A549 (cell line): ENCODE data around the gene PRSS21. TPM values are rescaled to one million over a fixed set of nuclear protein-coding genes. Genes with fewer than 3 reads are reported as not detected.
A peak's percentile ranks its signal among the peaks of the same experiment; 100 is the strongest.

ENCODE experiments used
- ATAC-seq, 2 experiments: fragments of 200-7000 bp in 1 of 2; fragments of >200 bp in 1 of 2; cut with Nextera tagmentation in 1 of 2; cut with Tn5 transposase in 1 of 2; 3 replicates each; pipeline versions ENCODE4 v1.8.0 to v1.9.1; 2018 to 2020; ENCODE audit warnings: mild to moderate bottlenecking in 1 of 2, moderate library complexity in 1 of 2
- CTCF ChIA-PET: fragments of 300-600 bp; sonication (Branson Sonifier 250); formaldehyde crosslinking; extraction: SDS; loops from one replicate; lab custom pipeline; 2021; ENCODE audit warnings: antibody characterized with exemption, inconsistent platforms; lab: Yijun Ruan, JAX
- POLR2A ChIA-PET: fragments of 350-600 bp; formaldehyde crosslinking; extraction: SDS; loops from one replicate; lab custom pipeline; 2021; ENCODE audit warnings: antibody characterized with exemption, inconsistent platforms; lab: Yijun Ruan, JAX
- DNase-seq, 2 experiments: peaks; one replicate each; pipeline versions ENCODE4 v3.0.0 to v3.0.0-alpha.2; 2011 to 2016; ENCODE audit warnings: low read depth in 1 of 2, low spot score in 1 of 2
- FAIRE-seq: peaks from 2 replicates; lab custom pipeline; 2011; peaks lifted over from hg19 to GRCh38; lab: Jason Lieb, UNC
- H3K27ac ChIP-seq, 2 experiments: fragments of >200 bp; sonication (Bioruptor Twin); formaldehyde crosslinking; 3 replicates each; pipeline ENCODE4 v1.5.1; 2016 to 2017
- H3K4me1 ChIP-seq: fragments of >200 bp; sonication (Bioruptor Twin); formaldehyde crosslinking; 3 replicates; pipeline ENCODE4 v1.6.1; 2016
- H3K4me2 ChIP-seq: fragments of >200 bp; sonication (Bioruptor Twin); formaldehyde crosslinking; 3 replicates; pipeline ENCODE4 v1.6.1; 2016
- H3K4me3 ChIP-seq: fragments of >200 bp; sonication (Bioruptor Twin); formaldehyde crosslinking; 3 replicates; pipeline ENCODE4 v1.5.1; 2016
- H3K9me3 ChIP-seq: fragments of >200 bp; sonication (Bioruptor Twin); formaldehyde crosslinking; 3 replicates; pipeline ENCODE4 v1.6.1; 2016
- CBX2 ChIP-seq: fragments of 200-600 bp; sonication (generic); IDR thresholded peaks from 2 replicates; pipeline ENCODE4 v1.6.1; 2016; ENCODE audit warnings: low read depth, mild to moderate bottlenecking, borderline replicate concordance
- CBX8 ChIP-seq: fragments of 200-600 bp; sonication (generic); IDR thresholded peaks from 2 replicates; pipeline ENCODE4 v1.6.1; 2016
- CEBPB ChIP-seq, 2 experiments: fragments of >200 bp in 1 of 2; sonication (Bioruptor Twin) in 1 of 2; formaldehyde crosslinking in 1 of 2; IDR thresholded peaks; 2 replicates each; pipeline ENCODE4 v1.6.1; 2012 to 2016
- CHD2 ChIP-seq: fragments of 150-350 bp; IDR thresholded peaks from 2 replicates; pipeline ENCODE4 v1.6.1; 2014; ENCODE audit warnings: low read length; ENCODE audit not compliant: partially characterized antibody
- EP300 ChIP-seq, 2 experiments: fragments of >200 bp; sonication (Bioruptor Twin); formaldehyde crosslinking; IDR thresholded peaks; 2 replicates in 1 of 2; 3 replicates in 1 of 2; pipeline ENCODE4 v1.6.1; 2016 to 2017
- ESRRA ChIP-seq: fragments of 150-350 bp; IDR thresholded peaks from 2 replicates; pipeline ENCODE4 v1.6.1; 2014; ENCODE audit warnings: mild to moderate bottlenecking, low read length, borderline replicate concordance
- FOSL2 ChIP-seq, 2 experiments: fragments of 450-650 bp in 1 of 2; fragments of >200 bp in 1 of 2; sonication (Bioruptor Twin) in 1 of 2; formaldehyde crosslinking; IDR thresholded peaks; 2 replicates each; pipeline versions ENCODE4 v1.5.0 to v1.6.1; 2016 to 2020; ENCODE audit warnings: mild to moderate bottlenecking in 1 of 2, moderate library complexity in 1 of 2
- GATA3 ChIP-seq: IDR thresholded peaks from 2 replicates; pipeline ENCODE4 v1.6.1; 2012; ENCODE audit warnings: borderline replicate concordance
- HDAC2 ChIP-seq: fragments of 200-600 bp; sonication (generic); IDR thresholded peaks from 2 replicates; pipeline ENCODE4 v1.6.1; 2016
- HEYL ChIP-seq: fragments of 250-450 bp; sonication (Bioruptor Pico); IDR thresholded peaks from 2 replicates; pipeline ENCODE4 v1.8.0; 2021; ENCODE audit warnings: mild to moderate bottlenecking, moderate library complexity
- HOXB5 ChIP-seq: fragments of 250-450 bp; sonication (Bioruptor Pico); IDR thresholded peaks from 2 replicates; pipeline ENCODE4 v1.5.0; 2020; ENCODE audit warnings: mild to moderate bottlenecking, moderate library complexity
- JUN ChIP-seq, 2 experiments: fragments of >200 bp; sonication (Bioruptor Twin); formaldehyde crosslinking; IDR thresholded peaks; 2 replicates in 1 of 2; 3 replicates in 1 of 2; pipeline ENCODE4 v1.6.1; 2016 to 2017
- JUNB ChIP-seq: fragments of >200 bp; sonication (Bioruptor Twin); formaldehyde crosslinking; IDR thresholded peaks from 2 replicates; pipeline ENCODE4 v1.6.1; 2016
- MYC ChIP-seq: IDR thresholded peaks from 2 replicates; pipeline ENCODE4 v1.6.1; 2012; ENCODE audit warnings: mild to moderate bottlenecking, inconsistent platforms, low read length, improper control_type of control experiment, borderline replicate concordance
- PHF8 ChIP-seq: fragments of 200-600 bp; sonication (generic); IDR thresholded peaks from 2 replicates; pipeline ENCODE4 v1.6.1; 2016; ENCODE audit warnings: low read depth, mild to moderate bottlenecking, antibody characterized with exemption, moderate library complexity, borderline replicate concordance
- POLR2AphosphoS2 ChIP-seq: conservative IDR thresholded peaks from 2 replicates; pipeline ENCODE4 v1.6.1; 2012; ENCODE audit warnings: low read length, improper control_type of control experiment, inconsistent platforms
- RAD21 ChIP-seq, 2 experiments: fragments of >200 bp in 1 of 2; sonication (Bioruptor Twin) in 1 of 2; formaldehyde crosslinking in 1 of 2; IDR thresholded peaks in 1 of 2; conservative IDR thresholded peaks in 1 of 2; 2 replicates in 1 of 2; 3 replicates in 1 of 2; pipeline ENCODE4 v1.6.1; 2012 to 2018; ENCODE audit warnings: inconsistent platforms in 1 of 2
- RNF2 ChIP-seq: fragments of 200-600 bp; sonication (generic); IDR thresholded peaks from 2 replicates; pipeline ENCODE4 v1.6.1; 2016; ENCODE audit warnings: low read depth, mild to moderate bottlenecking, antibody characterized with exemption, moderate library complexity, borderline replicate concordance
- SMC3 ChIP-seq: fragments of >200 bp; sonication (Bioruptor Twin); formaldehyde crosslinking; IDR thresholded peaks from 3 replicates; pipeline ENCODE4 v1.6.1; 2018; ENCODE audit warnings: inconsistent platforms
- SREBF2 ChIP-seq: fragments of 450-650 bp; IDR thresholded peaks from 2 replicates; pipeline ENCODE4 v1.6.1; 2014; ENCODE audit warnings: mild to moderate bottlenecking, moderate library complexity
- ZFP36 ChIP-seq: fragments of 450-650 bp; IDR thresholded peaks from 2 replicates; pipeline ENCODE4 v1.6.1; 2014; ENCODE audit warnings: borderline replicate concordance; ENCODE audit not compliant: partially characterized antibody
- WGBS: methylation state at CpG from one replicate; pipeline ENCODE4 v1.1.6; 2017; ENCODE audit errors: missing lambda C conversion rate; 5-methylcytosine and 5-hydroxymethylcytosine counted together
- polyA plus RNA-seq, 4 experiments: library from polyadenylated mRNA; depleted of rRNA in 3 of 4; stranded (reverse); fragments of >200 nt; fragmentation: RNase III in 1 of 4; extraction: RNeasy Plus Mini Kit Qiagen cat#74134 plus additional on column Dnase treatment in 1 of 4; gene quantifications; 2 replicates in 3 of 4; 3 replicates in 1 of 4; pipeline ENCODE4 v1.2.3, GENCODE V29; 2011 to 2017
- TF ChIP-seq, protein P1 (sequence below): fragments of >200 bp; sonication (Bioruptor Twin); formaldehyde crosslinking; IDR thresholded peaks from 3 replicates; pipeline ENCODE4 v1.5.1; 2016
- TF ChIP-seq, protein P2 (sequence below): fragments of >200 bp; sonication (Bioruptor Twin); formaldehyde crosslinking; IDR thresholded peaks from 2 replicates; pipeline ENCODE4 v1.6.1; 2016
- TF ChIP-seq, protein P3 (sequence below): fragments of 150-350 bp; IDR thresholded peaks from 2 replicates; pipeline ENCODE4 v1.6.1; 2014; ENCODE audit warnings: low read depth, mild to moderate bottlenecking, low read length
- TF ChIP-seq, protein P4 (sequence below): IDR thresholded peaks from 2 replicates; pipeline ENCODE4 v1.6.1; 2012
- TF ChIP-seq, protein P5 (sequence below): fragments of >200 bp; sonication (Bioruptor Twin); formaldehyde crosslinking; IDR thresholded peaks from 3 replicates; pipeline ENCODE4 v1.6.1; 2016

Gene PRSS21
- polyA plus RNA-seq, 2 of the 4 experiments (the other 2 are of a cell fraction), result 0.12 to 0.23 TPM

DNA sequence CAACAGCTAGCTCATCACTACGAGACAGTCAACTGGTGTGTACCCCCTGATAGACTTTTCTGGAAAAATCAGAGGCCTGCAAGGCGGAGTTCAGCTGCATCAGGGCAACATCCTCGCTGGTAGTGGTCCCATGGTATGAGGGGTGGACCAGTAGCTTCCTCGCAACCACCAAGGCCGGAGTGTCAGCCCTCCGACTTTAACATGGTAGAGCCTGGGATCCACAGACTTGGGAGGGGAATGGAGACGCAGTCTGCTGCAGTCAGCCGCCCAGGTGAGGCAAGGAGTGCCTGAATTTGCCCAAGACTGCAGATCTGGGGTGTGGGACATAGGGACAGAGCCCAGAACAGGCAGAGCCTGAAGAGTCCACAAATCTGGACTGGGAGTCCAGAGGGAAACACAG lies 26.5 kb downstream of the PRSS21 start:
- TF ChIP-seq RNF2, result no peak
- TF ChIP-seq POLR2AphosphoS2, result no peak
- no peak for TF ChIP-seq RAD21 (conservative IDR thresholded peaks at IDR 0.05 in 1 of 2, IDR thresholded peaks at IDR 0.05 in 1 of 2)
- TF ChIP-seq CHD2, result no peak
- TF ChIP-seq, protein P1, sequence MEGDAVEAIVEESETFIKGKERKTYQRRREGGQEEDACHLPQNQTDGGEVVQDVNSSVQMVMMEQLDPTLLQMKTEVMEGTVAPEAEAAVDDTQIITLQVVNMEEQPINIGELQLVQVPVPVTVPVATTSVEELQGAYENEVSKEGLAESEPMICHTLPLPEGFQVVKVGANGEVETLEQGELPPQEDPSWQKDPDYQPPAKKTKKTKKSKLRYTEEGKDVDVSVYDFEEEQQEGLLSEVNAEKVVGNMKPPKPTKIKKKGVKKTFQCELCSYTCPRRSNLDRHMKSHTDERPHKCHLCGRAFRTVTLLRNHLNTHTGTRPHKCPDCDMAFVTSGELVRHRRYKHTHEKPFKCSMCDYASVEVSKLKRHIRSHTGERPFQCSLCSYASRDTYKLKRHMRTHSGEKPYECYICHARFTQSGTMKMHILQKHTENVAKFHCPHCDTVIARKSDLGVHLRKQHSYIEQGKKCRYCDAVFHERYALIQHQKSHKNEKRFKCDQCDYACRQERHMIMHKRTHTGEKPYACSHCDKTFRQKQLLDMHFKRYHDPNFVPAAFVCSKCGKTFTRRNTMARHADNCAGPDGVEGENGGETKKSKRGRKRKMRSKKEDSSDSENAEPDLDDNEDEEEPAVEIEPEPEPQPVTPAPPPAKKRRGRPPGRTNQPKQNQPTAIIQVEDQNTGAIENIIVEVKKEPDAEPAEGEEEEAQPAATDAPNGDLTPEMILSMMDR, result no peak
- no peak for TF ChIP-seq MYC

DNA sequence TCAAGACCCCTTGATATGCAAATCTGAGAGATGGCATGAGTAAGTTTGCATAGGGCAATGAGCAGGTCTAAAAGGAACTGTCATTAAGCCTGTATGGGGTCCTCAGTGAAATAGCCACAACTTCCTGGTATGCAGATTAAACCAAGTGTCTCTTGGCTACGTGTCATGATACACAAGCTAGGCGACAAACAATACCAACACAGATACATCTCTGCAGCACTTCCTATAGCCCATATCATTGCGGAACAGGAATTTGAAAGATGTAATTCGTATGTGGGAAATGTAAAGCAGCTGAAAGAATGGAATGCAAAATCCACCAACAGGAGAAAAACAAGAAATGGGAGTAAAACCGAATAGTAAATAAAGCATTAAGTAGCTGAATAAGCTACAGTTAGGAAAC lies 28.1 kb downstream of the PRSS21 start:
- peak; percentile 18 for FAIRE-seq
- H3K4me2 ChIP-seq, result no peak overlapping the region
- CTCF ChIA-PET, result interaction anchor here (0.5 to 5.1 kb wide), 7 partner anchors 10 to 82 kb away, joined by 3 to 55 read pairs (median 5); no protein-coding TSS in a partner anchor
- WGBS, result 85% methylated on average over 5 of the region's 5 CpGs
- ATAC-seq, result no peak
- POLR2A ChIA-PET, result no interaction called here
- no peak for TF ChIP-seq CHD2
- TF ChIP-seq, protein P2, sequence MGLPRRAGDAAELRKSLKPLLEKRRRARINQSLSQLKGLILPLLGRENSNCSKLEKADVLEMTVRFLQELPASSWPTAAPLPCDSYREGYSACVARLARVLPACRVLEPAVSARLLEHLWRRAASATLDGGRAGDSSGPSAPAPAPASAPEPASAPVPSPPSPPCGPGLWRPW, result no peak
- TF ChIP-seq CBX8, result no peak
- no peak for TF ChIP-seq HEYL (CRISPR knock-in tag)
- TF ChIP-seq PHF8, result no peak
- no peak for TF ChIP-seq GATA3
- TF ChIP-seq HDAC2, result no peak
- TF ChIP-seq, protein P3, sequence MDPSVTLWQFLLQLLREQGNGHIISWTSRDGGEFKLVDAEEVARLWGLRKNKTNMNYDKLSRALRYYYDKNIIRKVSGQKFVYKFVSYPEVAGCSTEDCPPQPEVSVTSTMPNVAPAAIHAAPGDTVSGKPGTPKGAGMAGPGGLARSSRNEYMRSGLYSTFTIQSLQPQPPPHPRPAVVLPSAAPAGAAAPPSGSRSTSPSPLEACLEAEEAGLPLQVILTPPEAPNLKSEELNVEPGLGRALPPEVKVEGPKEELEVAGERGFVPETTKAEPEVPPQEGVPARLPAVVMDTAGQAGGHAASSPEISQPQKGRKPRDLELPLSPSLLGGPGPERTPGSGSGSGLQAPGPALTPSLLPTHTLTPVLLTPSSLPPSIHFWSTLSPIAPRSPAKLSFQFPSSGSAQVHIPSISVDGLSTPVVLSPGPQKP, result no peak
- TF ChIP-seq SMC3, result no peak
- TF ChIP-seq ZFP36, result no peak
- no peak for TF ChIP-seq SREBF2
- TF ChIP-seq, protein P4, sequence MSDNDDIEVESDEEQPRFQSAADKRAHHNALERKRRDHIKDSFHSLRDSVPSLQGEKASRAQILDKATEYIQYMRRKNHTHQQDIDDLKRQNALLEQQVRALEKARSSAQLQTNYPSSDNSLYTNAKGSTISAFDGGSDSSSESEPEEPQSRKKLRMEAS, result no peak
- TF ChIP-seq, all 56 proteins: peak for 0
- no peaks in the 10 kb centered on the region for H3K9me3 ChIP-seq
- peaks cover 27% of the 10 kb centered on the region for H3K4me1 ChIP-seq
- no peak for DNase-seq
- H3K27ac ChIP-seq, result peak overlapping the region; percentile 78 to 94; a peak in 4 of 6 replicates
- H3K4me3 ChIP-seq, result no peak overlapping the region

More for the DNA sequence above, 26.5 kb downstream of the PRSS21 start:
- FAIRE-seq (no peak), DNase-seq (no peak), ATAC-seq (no peak)
- ChIA-PET CTCF (interaction anchor here (1.3 to 5.1 kb wide), 7 partner anchors 11 to 83 kb away, joined by 3 to 55 read pairs (median 7); no protein-coding TSS in a partner anchor), POLR2A (no interaction called here)
- Histone ChIP-seq H3K4me3 (no peak overlapping the region), H3K4me2 (no peak overlapping the region), H3K27ac (peak overlapping the region; percentile 28 to 68; a peak in 4 of 6 replicates), H3K9me3 (no peaks in the 10 kb centered on the region), H3K4me1 (peaks cover 38% of the 10 kb centered on the region)
- WGBS, result 68% methylated on average over 4 of the region's 8 CpGs

DNA sequence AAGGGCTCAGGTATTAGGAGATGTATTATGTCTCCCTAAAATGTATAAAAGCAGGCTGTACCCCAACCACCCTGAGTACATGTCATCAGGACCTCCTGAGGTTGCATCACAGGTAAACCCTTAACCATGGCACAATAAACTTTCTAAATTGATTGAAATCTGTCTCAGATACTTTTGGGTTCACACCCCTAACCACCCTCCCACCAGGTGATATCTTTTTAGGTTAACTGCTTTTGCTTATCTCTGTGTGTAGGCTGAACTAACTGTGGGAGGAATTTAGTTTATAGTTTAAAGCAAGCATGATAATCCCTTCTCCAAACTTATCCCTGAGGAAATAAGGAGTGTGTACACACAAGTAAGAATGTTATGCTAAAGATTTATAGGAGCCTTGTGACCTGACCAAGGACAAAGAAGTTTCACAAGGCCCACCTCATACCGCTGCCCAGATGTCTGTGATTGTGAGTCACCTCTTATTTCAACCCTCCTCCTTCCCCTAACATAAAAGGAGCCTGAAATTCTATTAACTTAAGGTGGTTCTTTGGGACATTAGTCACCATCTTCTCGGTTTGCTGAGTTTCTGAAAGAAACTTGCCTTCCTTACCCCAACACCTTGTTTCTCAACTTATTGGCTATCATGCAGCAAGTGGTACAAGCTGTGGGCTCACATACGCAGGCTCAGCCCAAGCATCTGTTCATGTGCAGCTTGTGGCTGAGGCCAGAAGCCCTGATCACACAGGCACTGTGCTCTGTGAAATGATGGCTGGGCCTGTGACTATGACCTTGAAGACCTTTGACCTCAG lies 29.7 kb downstream of the PRSS21 start:
- DNase-seq (peak; percentile 67 to 81), ATAC-seq (peak; percentile 80 to 93), FAIRE-seq (peak; percentile 81)
- TF ChIP-seq FOSL2 (IDR thresholded peaks at IDR 0.05) (peak; percentile 93), FOSL2 (CRISPR knock-in tag; IDR thresholded peaks at IDR 0.05) (peak; percentile 75), HOXB5 (CRISPR knock-in tag) (no peak), ESRRA (no peak), GATA3 (peak; percentile 75), SMC3 (0 out of 3 replicates have a peak, but pooled peaks have one; percentile 31), JUNB (peak; percentile 96), JUN (IDR thresholded peaks at IDR 0.05) (peak; percentile 81 to 92; a peak in 4 of 5 replicates), CBX2 (no peak), CEBPB (IDR thresholded peaks at IDR 0.05) (peak; percentile 36 to 67; a peak in 3 of 4 replicates), EP300 (IDR thresholded peaks at IDR 0.05) (peak; percentile 84 to 90; a peak in 2 of 5 replicates)
- TF ChIP-seq, protein P2, result peak; percentile 68
- TF ChIP-seq, protein P5, sequence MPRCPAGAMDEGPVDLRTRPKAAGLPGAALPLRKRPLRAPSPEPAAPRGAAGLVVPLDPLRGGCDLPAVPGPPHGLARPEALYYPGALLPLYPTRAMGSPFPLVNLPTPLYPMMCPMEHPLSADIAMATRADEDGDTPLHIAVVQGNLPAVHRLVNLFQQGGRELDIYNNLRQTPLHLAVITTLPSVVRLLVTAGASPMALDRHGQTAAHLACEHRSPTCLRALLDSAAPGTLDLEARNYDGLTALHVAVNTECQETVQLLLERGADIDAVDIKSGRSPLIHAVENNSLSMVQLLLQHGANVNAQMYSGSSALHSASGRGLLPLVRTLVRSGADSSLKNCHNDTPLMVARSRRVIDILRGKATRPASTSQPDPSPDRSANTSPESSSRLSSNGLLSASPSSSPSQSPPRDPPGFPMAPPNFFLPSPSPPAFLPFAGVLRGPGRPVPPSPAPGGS, result peak; percentile 74; the same call in 1 of the 3 replicates
- no peak overlapping the region for H3K4me3 ChIP-seq
- peak overlapping the region; percentile 64 for H3K4me2 ChIP-seq
- peaks cover 27% of the 10 kb centered on the region for H3K4me1 ChIP-seq
- WGBS, result 12% methylated on average over 3 of the region's 3 CpGs
- ChIA-PET CTCF (interaction anchor here (1.5 to 10.6 kb wide), 5 partner anchors 7 to 80 kb away, joined by 3 to 91 read pairs (median 10); no protein-coding TSS in a partner anchor), POLR2A (no interaction called here)
- H3K9me3 ChIP-seq, result no peaks in the 10 kb centered on the region
- peak overlapping the region; percentile 78 to 94 for H3K27ac ChIP-seq
